Fibroblast of pulmonary artery (primary cell): ENCODE measurements around the gene GNAI3.

Experiments used
- DNase-seq: peaks from one replicate; pipeline ENCODE4 v3.0.0-alpha.2; 2010; ENCODE audit warnings: low read depth
- H3K4me3 ChIP-seq: replicated peaks from 2 replicates; pipeline ENCODE4 v1.5.1; 2011; ENCODE audit warnings: low read depth, mild to moderate bottlenecking, control low read depth, low read length, moderate library complexity
- CTCF ChIP-seq: IDR thresholded peaks from 2 replicates; pipeline ENCODE4 v1.5.1; 2011; ENCODE audit warnings: mild to moderate bottlenecking, control low read depth, low read length, inconsistent platforms; ENCODE audit errors: missing control alignments

Gene GNAI3

GRCh38 chr1:109548321-109549267, at the start of gene GNAI3:
TSS of gene GNAI3 (plus strand) at chr1:109548615. CDS start at chr1:109548721, 106 bp downstream.
- H3K4me3 ChIP-seq, result peak within 1 kb of the TSS; percentile 73
- DNase-seq, result peak; percentile 97
- TF ChIP-seq CTCF, result no peak

- DNase-seq, result no peak
- TF ChIP-seq CTCF, result no peak
- no peak overlapping the region for H3K4me3 ChIP-seq
These were observed 49.3 kb upstream of the GNAI3 start for GRCh38 chr1:109499081-109499480.

GRCh38 chr1:109499661-109500536, 48.5 kb upstream of the GNAI3 start:
- peak; percentile 59 for TF ChIP-seq CTCF
- peak; percentile 43 for DNase-seq
- no peak overlapping the region for H3K4me3 ChIP-seq

- peak; percentile 35 for DNase-seq
- H3K4me3 ChIP-seq, result no peak overlapping the region
- no peak for TF ChIP-seq CTCF
These were observed 47.5 kb upstream of the GNAI3 start for GRCh38 chr1:109500941-109501381.

- TF ChIP-seq CTCF, result no peak
- DNase-seq, result no peak
- no peak overlapping the region for H3K4me3 ChIP-seq
These were observed 46.6 kb upstream of the GNAI3 start for GRCh38 chr1:109501644-109502363.

GRCh38 chr1:109502364-109502851, 46.0 kb upstream of the GNAI3 start:
- TF ChIP-seq CTCF, result no peak
- no peak overlapping the region for H3K4me3 ChIP-seq
- no peak for DNase-seq
